Measurements from ENCODE around the gene FCN1.

DNA sequence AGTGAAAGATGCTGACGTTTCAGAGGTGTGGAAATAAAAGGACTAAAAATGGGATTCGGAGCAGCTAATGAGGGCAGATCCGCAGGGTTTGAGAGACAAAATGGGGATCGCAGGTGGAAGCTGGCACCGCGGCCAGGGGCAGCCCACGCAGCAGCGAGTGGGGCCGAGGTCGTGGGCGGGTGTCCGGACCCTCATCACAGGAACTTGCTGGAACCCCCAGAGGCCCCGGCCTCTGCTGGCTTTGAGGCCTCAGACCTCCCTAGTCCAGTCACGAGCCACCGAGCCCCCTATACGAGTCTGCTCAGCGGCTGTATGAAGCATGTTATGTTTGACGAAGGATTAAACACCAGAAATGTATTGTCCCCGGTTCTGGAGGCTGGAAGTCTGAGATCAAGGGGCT is 45.8 kb upstream of the FCN1 start:
- TF ChIP-seq, protein P1, sequence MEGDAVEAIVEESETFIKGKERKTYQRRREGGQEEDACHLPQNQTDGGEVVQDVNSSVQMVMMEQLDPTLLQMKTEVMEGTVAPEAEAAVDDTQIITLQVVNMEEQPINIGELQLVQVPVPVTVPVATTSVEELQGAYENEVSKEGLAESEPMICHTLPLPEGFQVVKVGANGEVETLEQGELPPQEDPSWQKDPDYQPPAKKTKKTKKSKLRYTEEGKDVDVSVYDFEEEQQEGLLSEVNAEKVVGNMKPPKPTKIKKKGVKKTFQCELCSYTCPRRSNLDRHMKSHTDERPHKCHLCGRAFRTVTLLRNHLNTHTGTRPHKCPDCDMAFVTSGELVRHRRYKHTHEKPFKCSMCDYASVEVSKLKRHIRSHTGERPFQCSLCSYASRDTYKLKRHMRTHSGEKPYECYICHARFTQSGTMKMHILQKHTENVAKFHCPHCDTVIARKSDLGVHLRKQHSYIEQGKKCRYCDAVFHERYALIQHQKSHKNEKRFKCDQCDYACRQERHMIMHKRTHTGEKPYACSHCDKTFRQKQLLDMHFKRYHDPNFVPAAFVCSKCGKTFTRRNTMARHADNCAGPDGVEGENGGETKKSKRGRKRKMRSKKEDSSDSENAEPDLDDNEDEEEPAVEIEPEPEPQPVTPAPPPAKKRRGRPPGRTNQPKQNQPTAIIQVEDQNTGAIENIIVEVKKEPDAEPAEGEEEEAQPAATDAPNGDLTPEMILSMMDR (IDR thresholded peaks at IDR 0.05; ENCODE audit: low read depth, low read length), result no peak
- TF ChIP-seq MYC (IDR thresholded peaks at IDR 0.05; ENCODE audit: low read depth, low read length), result no peak
- no peak for TF ChIP-seq POLR2A (IDR thresholded peaks at IDR 0.05; ENCODE audit: extremely low read depth, insufficient read length)
- TF ChIP-seq, protein P2, sequence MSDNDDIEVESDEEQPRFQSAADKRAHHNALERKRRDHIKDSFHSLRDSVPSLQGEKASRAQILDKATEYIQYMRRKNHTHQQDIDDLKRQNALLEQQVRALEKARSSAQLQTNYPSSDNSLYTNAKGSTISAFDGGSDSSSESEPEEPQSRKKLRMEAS (IDR thresholded peaks at IDR 0.05; ENCODE audit: low read depth, low read length), result no peak

All from NB4 (cell line).